Natural killer cell (primary cell): ENCODE results near the gene GIMAP8. TPM values are rescaled to one million over a fixed set of nuclear protein-coding genes. Genes with fewer than 3 reads are reported as not detected.
"Not testable (repeated sequence)": the region's sequence is repeated elsewhere in the genome, so short reads cannot be mapped to it uniquely, and the experiment has no call there.

Source experiments
- ATAC-seq, 3 donors: fragments of 150-1000 bp in 2 of 3; fragments of 200-7000 bp in 1 of 3; cut with Tn5 transposase; 1 replicate in 1 of 3; 2 replicates in 2 of 3; pipeline ENCODE4 v1.10.0; 2021; ENCODE audit warnings: mild to moderate bottlenecking in 2 of 3, moderate library complexity in 2 of 3
- DNase-seq, 2 donors: peaks; one replicate each; pipeline versions ENCODE4 v3.0.0 to v3.0.0-alpha.2; 2013 to 2021; ENCODE audit warnings: mixed read lengths in 1 of 2
- H3K27ac ChIP-seq: one replicate; pipeline ENCODE4 v1.5.1; 2013; ENCODE audit warnings: mild to moderate bottlenecking, low read length
- H3K27me3 ChIP-seq: one replicate; pipeline ENCODE4 v1.6.1; 2013; ENCODE audit warnings: low read length; ENCODE audit not compliant: control insufficient read depth, insufficient read depth
- H3K36me3 ChIP-seq: one replicate; pipeline ENCODE4 v1.6.1; 2013; ENCODE audit warnings: low read length; ENCODE audit not compliant: control insufficient read depth, insufficient read depth
- H3K4me1 ChIP-seq: one replicate; pipeline ENCODE4 v1.6.1; 2013; ENCODE audit warnings: low read length; ENCODE audit not compliant: control insufficient read depth, insufficient read depth
- H3K4me3 ChIP-seq: one replicate; pipeline ENCODE4 v1.5.1; 2013; ENCODE audit warnings: low read length
- H3K9me3 ChIP-seq: one replicate; pipeline ENCODE4 v1.6.1; 2013; ENCODE audit warnings: low read length; ENCODE audit not compliant: control insufficient read depth, insufficient read depth
- H3K27ac Mint-ChIP-seq, 2 donors: one replicate each; pipeline ENCODE4 v1.8.0; 2022; ENCODE audit warnings: mild to moderate bottlenecking in 2 of 2, mixed read lengths in 2 of 2, moderate library complexity in 1 of 2
- H3K27me3 Mint-ChIP-seq, 2 donors: one replicate each; pipeline ENCODE4 v1.8.0; 2022; ENCODE audit warnings: low read depth in 2 of 2, mixed read lengths in 2 of 2
- H3K36me3 Mint-ChIP-seq: one replicate; pipeline ENCODE4 v1.8.0; 2022; ENCODE audit warnings: mixed read lengths
- H3K4me1 Mint-ChIP-seq, 2 donors: one replicate each; pipeline ENCODE4 v1.8.0; 2022; ENCODE audit warnings: mixed read lengths in 2 of 2
- H3K4me3 Mint-ChIP-seq: one replicate; pipeline ENCODE4 v1.8.0; 2022; ENCODE audit warnings: mild to moderate bottlenecking, moderate library complexity, mixed read lengths
- H3K9me3 Mint-ChIP-seq, 2 donors: one replicate each; pipeline ENCODE4 v1.8.0; 2022; ENCODE audit warnings: mixed read lengths in 2 of 2
- CTCF ChIP-seq: fragments of 200-600 bp; IDR thresholded peaks from one replicate; pipeline ENCODE4 v1.8.0; 2022; ENCODE audit warnings: antibody characterized with exemption
- WGBS: methylation state at CpG from one replicate; pipeline ENCODE4 v1.1.7; 2013; ENCODE audit warnings: missing lambda C conversion rate; ENCODE audit not compliant: insufficient coverage; 5-methylcytosine and 5-hydroxymethylcytosine counted together
- intact Hi-C: fragments of 100-400 bp; cut with micrococcal nuclease; formaldehyde crosslinking; loops from one replicate; pipeline ENCODE4 v1.14.2; 2022
- total RNA-seq, 4 donors: library from RNA; stranded (reverse); fragments of 120-200 nt in 1 of 4; gene quantifications; one replicate each; pipeline versions ENCODE4 v1.2.3 to v1.2.4, GENCODE V29; 2013 to 2022

GIMAP8 gene
- total RNA-seq, 3 donors from 2014 or later (not counting 1 experiment from before 2014, with no cell fraction given), result 6.7 to 17.7 (median 8.4) TPM

GRCh38 chr7:150516956-150517745 is 66.7 kb downstream of the GIMAP8 start:
- DNase-seq, result no peak
- Mint-ChIP-seq H3K36me3 (peaks cover 53% of the 10 kb centered on the region), H3K9me3 (peaks cover 6 to 10% of the 10 kb centered on the region in 2 donors), H3K4me1 (peaks cover 51 to 54% of the 10 kb centered on the region in 2 donors), H3K27ac (peak overlapping the region; percentile 96 to 100), H3K27me3 (no peaks in the 10 kb centered on the region), H3K4me3 (peak overlapping the region; percentile 100)
- intact Hi-C loops, result loop anchor here (5.0 kb wide), 1 partner anchor 170 kb away; the partner anchor contains the start of gene GIMAP2
- no CpG with 5 or more reads among the region's 1 CpG for WGBS
- TF ChIP-seq CTCF, result no peak
- Histone ChIP-seq H3K27me3 (no peaks in the 10 kb centered on the region), H3K36me3 (peaks cover 29% of the 10 kb centered on the region), H3K4me3 (peak overlapping the region; percentile 83), H3K4me1 (peaks cover 25% of the 10 kb centered on the region), H3K9me3 (peaks cover 5% of the 10 kb centered on the region), H3K27ac (peak overlapping the region; percentile 73)
- no peak for ATAC-seq

GRCh38 chr7:150519310-150519709 is 68.9 kb downstream of the GIMAP8 start:
- WGBS, result 45% methylated on average over 2 of the region's 2 CpGs
- no peak for TF ChIP-seq CTCF
- intact Hi-C loops, result loop anchor here (5.0 kb wide), 1 partner anchor 168 kb away; the partner anchor contains the start of gene GIMAP2
- Mint-ChIP-seq H3K27me3 (no peaks in the 10 kb centered on the region), H3K27ac (peak overlapping the region; percentile 96 to 100), H3K4me3 (peak overlapping the region; percentile 100), H3K36me3 (peaks cover 57% of the 10 kb centered on the region), H3K9me3 (peaks cover 8 to 12% of the 10 kb centered on the region in 2 donors), H3K4me1 (peaks cover 31 to 34% of the 10 kb centered on the region in 2 donors)
- ATAC-seq, result no peak
- H3K27me3 ChIP-seq, result no peaks in the 10 kb centered on the region
- no peak for DNase-seq
- peaks cover 8% of the 10 kb centered on the region for H3K4me1 ChIP-seq
- peaks cover 29% of the 10 kb centered on the region for H3K36me3 ChIP-seq
- H3K4me3 ChIP-seq, result peak overlapping the region; percentile 83
- H3K9me3 ChIP-seq, result peaks cover 19% of the 10 kb centered on the region
- H3K27ac ChIP-seq, result peak overlapping the region; percentile 73

- intact Hi-C loops, result no loop called here
- peaks cover 29% of the 10 kb centered on the region for H3K36me3 ChIP-seq
- peak overlapping the region; percentile 100 for H3K4me3 Mint-ChIP-seq
- peak overlapping the region; percentile 83 for H3K4me3 ChIP-seq
- H3K36me3 Mint-ChIP-seq, result peaks cover 58% of the 10 kb centered on the region
- no peak for TF ChIP-seq CTCF
- peak overlapping the region; percentile 96 to 100 for H3K27ac Mint-ChIP-seq
- H3K4me1 Mint-ChIP-seq, result peaks cover 28 to 32% of the 10 kb centered on the region in 2 donors
- no peaks in the 10 kb centered on the region for H3K27me3 ChIP-seq
- no peaks in the 10 kb centered on the region for H3K27me3 Mint-ChIP-seq
- 65% methylated on average over 8 of the region's 8 CpGs for WGBS
- peaks cover 20% of the 10 kb centered on the region for H3K9me3 ChIP-seq
- H3K9me3 Mint-ChIP-seq, result peaks cover 11 to 16% of the 10 kb centered on the region in 2 donors
- ATAC-seq (no peak), DNase-seq (peak in 1 of 2 donors; percentile 54)
- peak overlapping the region; percentile 73 for H3K27ac ChIP-seq
- H3K4me1 ChIP-seq, result peaks cover 8% of the 10 kb centered on the region
Observed at GRCh38 chr7:150520145-150520544, 69.7 kb downstream of the GIMAP8 start.

GRCh38 chr7:150522931-150523330 is 72.5 kb downstream of the GIMAP8 start:
- H3K27ac ChIP-seq, H3K4me3 Mint-ChIP-seq: not testable (repeated sequence)

More at GRCh38 chr7:150522931-150523330, 72.5 kb downstream of the GIMAP8 start:
- DNase-seq, intact Hi-C loops, H3K27me3 ChIP-seq, H3K4me3 ChIP-seq, ATAC-seq, H3K27me3 Mint-ChIP-seq, H3K4me1 ChIP-seq: not testable (repeated sequence)
- H3K36me3 ChIP-seq, result peaks cover 26% of the 10 kb centered on the region
- WGBS, result 90% methylated on average over 6 of the region's 6 CpGs
- H3K9me3 Mint-ChIP-seq, result peaks cover 15 to 26% of the 10 kb centered on the region in 2 donors
- H3K4me1 Mint-ChIP-seq, result peaks cover 31 to 35% of the 10 kb centered on the region in 2 donors
- peaks cover 20% of the 10 kb centered on the region for H3K9me3 ChIP-seq
- H3K27ac Mint-ChIP-seq, result peak overlapping the region; percentile 79 to 83
- peaks cover 74% of the 10 kb centered on the region for H3K36me3 Mint-ChIP-seq
